CD14-positive monocyte (primary cell): ENCODE data around the gene SLC25A22. TPM values are rescaled to one million over a fixed set of nuclear protein-coding genes. Genes with fewer than 3 reads are reported as not detected.
A peak's percentile ranks its signal among the peaks of the same experiment; 100 is the strongest.

Experiments used
- DNase-seq, 3 donors: peaks; one replicate each; pipeline ENCODE4 v3.0.0-alpha.2; 2011 to 2022
- H2AFZ ChIP-seq: 2 replicates; pipeline ENCODE4 v1.6.0; 2012; ENCODE audit warnings: mild to moderate bottlenecking, low read depth, low read length, inconsistent platforms; ENCODE audit not compliant: insufficient read depth, poor library complexity, severe bottlenecking
- H3K27ac ChIP-seq, 2 donors: 1 replicate in 1 of 2; 2 replicates in 1 of 2; pipeline ENCODE4 v1.5.1; 2012 to 2013; ENCODE audit warnings: low read length in 2 of 2, control low read depth in 1 of 2, inconsistent platforms in 1 of 2, low read depth in 1 of 2, mild to moderate bottlenecking in 1 of 2
- H3K27me3 ChIP-seq, 2 donors: one replicate each; pipeline versions ENCODE4 v1.6.0 to v1.6.1; 2011 to 2013; ENCODE audit warnings: low read length in 2 of 2; ENCODE audit not compliant: control insufficient read depth in 2 of 2, insufficient read depth in 2 of 2
- H3K36me3 ChIP-seq, 2 donors: replicated peaks in 1 of 2; 1 replicate in 1 of 2; 2 replicates in 1 of 2; pipeline versions ENCODE4 v1.5.1 to v1.6.1; 2012 to 2013; ENCODE audit warnings: low read length in 2 of 2, control low read depth in 1 of 2, inconsistent platforms in 1 of 2, mild to moderate bottlenecking in 1 of 2; ENCODE audit not compliant: insufficient read depth in 2 of 2, control insufficient read depth in 1 of 2
- H3K4me1 ChIP-seq, 2 donors: 1 replicate in 1 of 2; 2 replicates in 1 of 2; pipeline versions ENCODE4 v1.5.1 to v1.6.1; 2012 to 2013; ENCODE audit warnings: low read length in 2 of 2, control low read depth in 1 of 2, inconsistent platforms in 1 of 2, mild to moderate bottlenecking in 1 of 2, moderate library complexity in 1 of 2; ENCODE audit not compliant: insufficient read depth in 2 of 2, control insufficient read depth in 1 of 2
- H3K4me2 ChIP-seq: replicated peaks from 2 replicates; pipeline ENCODE3; 2012; ENCODE audit warnings: low read length, moderate library complexity, mild to moderate bottlenecking; ENCODE audit not compliant: poor library complexity, severe bottlenecking; ENCODE audit errors: extremely low read depth
- H3K4me3 ChIP-seq, 3 experiments: fragments of 200-600 bp in 1 of 3; sonication (generic) in 1 of 3; replicated peaks in 1 of 3; 1 replicate in 2 of 3; 2 replicates in 1 of 3; pipeline ENCODE4 v1.5.1; 2011 to 2013; ENCODE audit warnings: low read length in 3 of 3, mild to moderate bottlenecking in 3 of 3, control low read depth in 2 of 3, low read depth in 2 of 3, inconsistent platforms in 1 of 3, moderate library complexity in 1 of 3
- H3K79me2 ChIP-seq: 2 replicates; pipeline ENCODE4 v1.6.0; 2012; ENCODE audit warnings: mild to moderate bottlenecking, control low read depth, inconsistent platforms, low read length, moderate library complexity; ENCODE audit not compliant: insufficient read depth
- H3K9ac ChIP-seq: 2 replicates; pipeline ENCODE4 v1.6.0; 2017; ENCODE audit warnings: low read length, mild to moderate bottlenecking; ENCODE audit not compliant: insufficient read depth, poor library complexity, severe bottlenecking
- H3K9me3 ChIP-seq, 2 donors: replicated peaks in 1 of 2; 1 replicate in 1 of 2; 2 replicates in 1 of 2; pipeline versions ENCODE4 v1.5.1 to v1.6.1; 2012 to 2013; ENCODE audit warnings: low read length in 2 of 2, control low read depth in 1 of 2; ENCODE audit not compliant: control insufficient read depth in 1 of 2, insufficient read depth in 1 of 2
- H4K20me1 ChIP-seq: 2 replicates; pipeline ENCODE4 v1.6.0; 2012; ENCODE audit warnings: mild to moderate bottlenecking, low read length, control low read depth, moderate library complexity; ENCODE audit not compliant: insufficient read depth
- H3K27ac Mint-ChIP-seq, 7 donors: one replicate each; pipeline ENCODE4 v1.8.0; 2020; ENCODE audit warnings: mild to moderate bottlenecking in 7 of 7, mixed read lengths in 7 of 7, moderate library complexity in 6 of 7, inconsistent platforms in 2 of 7
- H3K27me3 Mint-ChIP-seq, 3 donors: one replicate each; pipeline ENCODE4 v1.8.0; 2021 to 2022; ENCODE audit warnings: low read depth in 3 of 3, mild to moderate bottlenecking in 3 of 3, mixed read lengths in 3 of 3, moderate library complexity in 3 of 3, inconsistent platforms in 1 of 3
- H3K36me3 Mint-ChIP-seq, 2 donors: one replicate each; pipeline ENCODE4 v1.8.0; 2020; ENCODE audit warnings: mixed read lengths in 2 of 2, inconsistent platforms in 1 of 2, mild to moderate bottlenecking in 1 of 2
- H3K4me1 Mint-ChIP-seq: one replicate; pipeline ENCODE4 v1.8.0; 2020; ENCODE audit warnings: mild to moderate bottlenecking, mixed read lengths
- H3K4me3 Mint-ChIP-seq, 2 donors: one replicate each; pipeline ENCODE4 v1.8.0; 2020; ENCODE audit warnings: mild to moderate bottlenecking in 2 of 2, mixed read lengths in 2 of 2, moderate library complexity in 1 of 2
- H3K9me3 Mint-ChIP-seq, 7 donors: one replicate each; pipeline ENCODE4 v1.8.0; 2020 to 2022; ENCODE audit warnings: mixed read lengths in 7 of 7, mild to moderate bottlenecking in 6 of 7, moderate library complexity in 6 of 7, inconsistent platforms in 2 of 7
- CTCF ChIP-seq: fragments of 200-600 bp; IDR thresholded peaks from one replicate; pipeline ENCODE4 v1.8.0; 2022; ENCODE audit warnings: antibody characterized with exemption, mild to moderate bottlenecking
- WGBS: methylation state at CpG from one replicate; pipeline ENCODE4 v1.1.5; 2013; ENCODE audit warnings: missing lambda C conversion rate; ENCODE audit not compliant: insufficient coverage; 5-methylcytosine and 5-hydroxymethylcytosine counted together
- intact Hi-C, 2 donors: fragments of 100-400 bp; cut with micrococcal nuclease; formaldehyde crosslinking; loops; one replicate each; pipeline versions ENCODE4 v1.15.0 to v1.15.1; 2023
- polyA plus RNA-seq, 3 donors: library from polyadenylated mRNA; depleted of rRNA in 1 of 3; unstranded in 2 of 3; stranded (reverse) in 1 of 3; fragments of 300-500 nt in 2 of 3; fragments of >200 nt in 1 of 3; fragmentation: Illumina TruSeq in 2 of 3; gene quantifications; 1 replicate in 2 of 3; 2 replicates in 1 of 3; pipeline ENCODE4 v1.2.3, GENCODE V29; 2012 to 2021

The SLC25A22 gene
- polyA plus RNA-seq, 3 donors, result 4.4 to 20.9 (median 5.6) TPM

- Histone ChIP-seq H3K4me3 (no peak overlapping the region), H3K9me3 (no peaks in the 10 kb centered on the region), H3K4me2 (no peak overlapping the region), H4K20me1 (peaks cover 69% of the 10 kb centered on the region), H2AFZ (no peak overlapping the region), H3K27me3 (peaks cover 6 to 24% of the 10 kb centered on the region in 2 donors), H3K4me1 (peaks cover 41 to 64% of the 10 kb centered on the region in 2 donors), H3K79me2 (peaks cover 7% of the 10 kb centered on the region), H3K27ac (no peak overlapping the region), H3K36me3 (no peaks in the 10 kb centered on the region), H3K9ac (no peak overlapping the region)
- peaks cover 0 to 3% (median 0%) of the 10 kb centered on the region in 7 donors for H3K9me3 Mint-ChIP-seq
- H3K36me3 Mint-ChIP-seq, result peaks cover 2 to 6% of the 10 kb centered on the region in 2 donors
- H3K27me3 Mint-ChIP-seq, result peaks cover 10 to 45% (median 31%) of the 10 kb centered on the region in 3 donors
- intact Hi-C loops, result loop anchor here (5.0 kb wide), 2 partner anchors 71 to 81 kb away; partner anchors contain the start of gene AP2A2 (in 1 of the 2)
- DNase-seq, result no peak
- H3K4me3 Mint-ChIP-seq, result peak overlapping the region in 1 of 2 donors; percentile 43
- peak overlapping the region in 5 of 7 donors; percentile 6 to 54 (median 30) for H3K27ac Mint-ChIP-seq
- TF ChIP-seq CTCF, result no peak
- WGBS, result 83% methylated on average over 11 of the region's 11 CpGs
- H3K4me1 Mint-ChIP-seq, result peaks cover 33% of the 10 kb centered on the region
These were observed 48.5 kb upstream of the SLC25A22 start for GRCh38 chr11:846496-847098.

GRCh38 chr11:845872-846495 is 47.9 kb upstream of the SLC25A22 start:
- Mint-ChIP-seq H3K4me1 (peaks cover 39% of the 10 kb centered on the region), H3K27me3 (peaks cover 10 to 41% (median 28%) of the 10 kb centered on the region in 3 donors), H3K4me3 (no peak overlapping the region), H3K9me3 (peaks cover 0 to 3% (median 0%) of the 10 kb centered on the region in 7 donors), H3K27ac (peak overlapping the region in 2 of 7 donors; percentile 30 to 41), H3K36me3 (peaks cover 2 to 3% of the 10 kb centered on the region in 2 donors)
- H4K20me1 ChIP-seq, result peaks cover 69% of the 10 kb centered on the region
- peaks cover 47 to 71% of the 10 kb centered on the region in 2 donors for H3K4me1 ChIP-seq
- TF ChIP-seq CTCF, result no peak
- H3K4me2 ChIP-seq, result no peak overlapping the region
- H3K9ac ChIP-seq, result no peak overlapping the region
- peaks cover 6 to 24% of the 10 kb centered on the region in 2 donors for H3K27me3 ChIP-seq
- H3K4me3 ChIP-seq, result no peak overlapping the region
- H3K79me2 ChIP-seq, result peaks cover 13% of the 10 kb centered on the region
- H3K36me3 ChIP-seq, result no peaks in the 10 kb centered on the region
- H2AFZ ChIP-seq, result no peak overlapping the region
- intact Hi-C loops, result loop anchor here (5.0 kb wide), 2 partner anchors 71 to 81 kb away; partner anchors contain the start of gene AP2A2 (in 1 of the 2)
- no peak for DNase-seq
- H3K27ac ChIP-seq, result no peak overlapping the region
- no peaks in the 10 kb centered on the region for H3K9me3 ChIP-seq
- WGBS, result 48% methylated on average over 8 of the region's 8 CpGs
